NCI-H1436 (cell line): ENCODE data around the gene ZNF275.
"Not testable (repeated sequence)": the region's sequence is repeated elsewhere in the genome, so short reads cannot be mapped to it uniquely, and the experiment has no call there.

Experiments
- DNase-seq: peaks from one replicate; lab custom pipeline; 2025; lab: John Stamatoyannopoulos, UW

ZNF275 gene, protein sequence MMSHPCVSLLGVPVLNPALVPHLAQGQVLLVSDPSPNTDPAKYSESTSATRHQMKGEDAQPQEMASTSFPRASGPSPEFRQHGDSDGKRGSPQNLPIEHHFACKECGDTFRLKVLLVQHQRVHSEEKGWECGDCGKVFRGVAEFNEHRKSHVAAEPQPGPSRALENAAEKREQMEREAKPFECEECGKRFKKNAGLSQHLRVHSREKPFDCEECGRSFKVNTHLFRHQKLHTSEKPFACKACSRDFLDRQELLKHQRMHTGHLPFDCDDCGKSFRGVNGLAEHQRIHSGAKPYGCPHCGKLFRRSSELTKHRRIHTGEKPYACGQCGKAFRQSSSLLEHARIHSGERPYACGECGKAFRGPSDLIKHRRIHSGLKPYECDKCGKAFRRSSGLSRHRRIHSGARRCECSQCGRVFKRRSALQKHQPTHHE

DNA sequence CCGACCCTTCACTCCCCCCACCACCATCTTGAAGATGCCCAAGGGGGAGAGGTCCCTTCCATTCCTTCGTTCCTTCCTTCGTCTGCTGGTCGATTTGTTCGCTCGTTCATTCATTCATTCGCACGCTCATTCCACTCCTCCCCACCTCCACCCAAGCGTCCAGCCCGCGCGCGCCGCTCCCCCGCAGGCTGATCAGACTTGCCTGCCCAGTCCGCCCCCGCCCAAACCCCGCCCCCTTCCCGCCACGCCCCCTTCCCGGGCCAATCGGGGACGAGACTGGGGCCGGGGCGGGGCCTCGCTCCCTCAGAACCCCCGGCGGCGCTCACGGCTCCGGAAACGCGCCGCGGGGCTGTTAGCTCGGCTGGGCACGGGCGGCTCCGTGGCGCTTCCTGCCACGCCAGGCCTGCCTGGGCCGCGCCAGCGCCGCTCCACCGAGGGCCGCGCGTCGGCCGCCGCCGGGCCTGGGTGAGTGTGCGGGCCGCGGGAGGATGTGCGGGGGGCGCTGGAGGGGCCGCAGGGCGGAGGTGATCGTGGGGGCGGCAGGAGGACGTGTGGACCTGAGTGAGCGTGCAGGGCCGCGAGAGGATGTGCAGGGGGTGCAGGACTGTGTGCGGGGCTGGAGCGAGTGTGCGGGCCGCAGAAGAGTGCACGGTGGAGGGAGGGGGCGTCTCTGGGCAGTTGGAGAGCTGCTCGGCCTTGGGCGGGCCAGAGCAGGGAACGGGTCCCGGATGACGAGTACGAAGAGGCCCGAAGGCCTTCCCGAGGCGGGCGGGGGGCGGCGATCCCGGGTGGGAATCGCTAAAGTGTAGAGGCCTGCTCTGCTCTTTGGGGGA is at the start of gene ZNF275:
TSS of gene ZNF275 (plus strand) at position 333 of the 833 bp plus-strand sequence. CDS start 2,527 bp downstream, outside the sequence.
- peak; percentile 87 for DNase-seq

DNA sequence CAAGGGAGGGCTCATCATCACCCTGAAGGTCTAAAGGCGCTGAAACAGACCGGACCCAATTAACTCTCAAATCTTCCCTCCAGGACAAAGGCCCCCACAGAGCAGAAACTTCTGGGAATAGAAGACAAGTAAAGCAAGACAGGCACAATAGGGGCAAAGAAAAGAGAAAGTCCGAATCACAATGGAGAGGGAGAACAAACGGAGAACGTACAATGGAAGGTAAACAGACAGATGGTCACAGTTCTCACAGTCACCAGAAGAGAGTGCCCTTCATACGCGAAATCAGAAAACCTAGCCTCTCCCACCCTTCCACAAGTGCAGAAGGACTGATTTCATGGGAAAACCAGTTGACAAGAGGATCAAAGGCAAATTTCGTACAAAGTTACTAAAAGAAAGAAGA is 48.3 kb upstream of the ZNF275 start:
- not testable (repeated sequence) for DNase-seq

DNA sequence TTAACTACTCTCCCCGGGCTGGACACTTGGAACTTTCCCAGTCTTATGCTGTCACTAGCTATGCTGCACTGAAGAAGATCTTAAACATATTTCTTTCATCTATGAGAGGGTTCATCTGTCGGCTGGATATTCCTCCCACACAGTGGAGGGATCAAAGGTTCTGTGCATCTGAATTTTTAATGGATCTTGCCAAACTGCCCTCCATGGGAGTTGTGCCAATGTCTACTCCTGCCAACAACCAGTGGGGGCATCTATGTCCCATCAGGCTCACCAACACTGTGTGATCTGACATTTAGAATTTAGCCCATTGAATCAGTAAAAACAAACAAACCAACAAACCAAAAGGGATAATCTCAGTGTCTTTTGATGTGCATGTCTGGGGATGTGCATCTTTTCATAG is 45.1 kb upstream of the ZNF275 start:
- not testable (repeated sequence) for DNase-seq

DNA sequence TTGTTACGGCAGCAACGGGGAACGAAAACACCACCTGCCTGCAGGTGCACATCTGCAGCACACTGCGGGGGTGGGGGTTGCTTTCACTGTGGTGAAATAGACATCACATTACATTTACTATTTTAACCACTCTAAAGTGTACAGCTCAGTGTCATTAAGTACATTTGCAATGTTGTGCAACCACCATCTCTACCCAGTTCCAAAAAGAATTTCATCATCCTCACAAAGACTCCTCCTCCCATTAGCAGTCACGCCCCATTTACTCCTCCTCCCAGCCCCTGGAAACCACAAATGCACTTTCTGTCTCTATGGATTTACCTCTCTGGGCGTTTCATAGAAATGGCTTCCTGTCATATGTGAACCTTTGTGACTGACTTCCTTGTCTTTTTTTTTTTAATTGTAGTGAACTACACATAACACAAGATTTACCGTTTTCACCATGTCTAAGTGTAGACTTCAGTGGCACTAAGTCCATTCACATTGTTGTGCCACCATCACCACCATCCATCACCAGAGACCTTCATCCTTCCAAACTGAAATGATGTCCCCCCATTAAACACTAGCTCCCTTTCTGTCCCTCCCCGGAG is 40.4 kb upstream of the ZNF275 start:
- not testable (repeated sequence) for DNase-seq

DNA sequence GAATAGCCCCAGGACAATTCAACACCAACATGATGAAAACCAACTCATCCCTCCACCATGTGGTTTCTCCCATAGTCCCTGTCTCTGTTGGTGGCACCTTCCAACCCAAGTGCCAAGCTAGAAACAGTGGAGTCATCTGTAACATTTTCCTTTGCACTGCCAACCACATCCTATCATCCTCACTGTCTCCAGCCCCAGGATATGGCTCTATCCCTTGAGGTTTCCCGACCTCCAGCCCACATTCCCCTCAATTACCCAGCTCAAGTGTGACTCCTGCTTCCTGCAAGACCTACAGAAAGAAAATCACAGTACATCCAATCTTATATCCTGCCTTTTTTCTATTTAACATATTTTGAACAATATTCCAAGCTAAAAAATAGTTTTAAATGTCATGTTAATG is 36.6 kb upstream of the ZNF275 start:
- no peak for DNase-seq

DNA sequence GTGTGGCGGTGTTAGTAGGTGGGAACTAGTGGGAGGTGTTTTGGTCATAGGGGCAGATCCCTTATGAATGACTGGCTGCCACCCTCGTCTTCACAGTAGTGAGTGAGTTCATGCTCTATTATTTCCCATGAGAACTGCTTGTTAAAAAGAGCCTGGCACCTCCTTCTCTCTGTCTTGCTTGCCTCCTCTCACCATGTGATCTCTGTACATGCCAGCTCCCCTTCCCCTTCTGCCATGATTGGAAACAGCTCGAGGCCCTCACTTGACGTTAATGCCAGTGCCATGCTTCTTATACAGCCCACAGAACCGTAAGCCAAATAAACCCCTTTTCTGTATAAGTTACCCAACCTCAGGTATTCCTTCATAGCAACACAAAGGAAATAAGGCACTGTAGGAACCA is 34.1 kb upstream of the ZNF275 start:
- DNase-seq, result no peak

DNA sequence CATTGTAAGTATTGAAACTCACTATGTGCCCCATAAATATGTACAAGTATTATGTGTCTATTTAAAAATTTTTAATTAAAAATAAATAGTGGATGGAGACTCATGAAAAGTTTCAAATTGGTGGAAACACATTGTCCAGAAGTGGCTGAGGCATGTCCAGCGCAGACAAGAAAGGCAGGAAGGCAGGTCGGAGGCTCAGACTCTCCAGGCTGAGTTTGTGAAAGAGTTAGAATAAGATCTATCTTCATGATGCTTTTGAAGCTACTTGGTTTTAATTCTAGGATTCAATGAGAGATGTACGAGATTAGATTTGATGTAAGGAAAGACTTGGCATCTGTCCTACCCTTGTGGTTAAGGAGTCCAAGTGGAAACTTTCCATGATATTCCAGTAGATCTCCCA is 32.2 kb upstream of the ZNF275 start:
- DNase-seq, result no peak

DNA sequence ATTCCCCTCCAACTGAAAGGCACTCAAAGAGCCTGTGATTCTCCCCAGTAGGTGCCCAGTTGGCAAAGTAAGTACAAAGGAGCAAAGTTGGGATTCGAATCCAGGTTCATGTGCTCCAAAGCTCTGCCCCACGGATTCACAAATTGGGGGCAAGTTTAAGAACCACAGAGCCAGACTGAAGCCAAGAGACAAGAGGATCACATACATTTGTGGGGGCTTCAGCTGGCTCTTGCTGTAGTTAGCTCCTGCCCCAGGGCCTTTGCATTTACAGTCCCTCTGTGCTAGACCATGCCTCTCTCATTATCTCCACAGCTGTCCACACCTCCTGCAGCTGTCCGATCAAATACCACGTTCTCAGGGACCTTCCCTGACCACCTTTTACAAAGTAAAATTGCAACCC is 31.2 kb upstream of the ZNF275 start:
- no peak for DNase-seq

DNA sequence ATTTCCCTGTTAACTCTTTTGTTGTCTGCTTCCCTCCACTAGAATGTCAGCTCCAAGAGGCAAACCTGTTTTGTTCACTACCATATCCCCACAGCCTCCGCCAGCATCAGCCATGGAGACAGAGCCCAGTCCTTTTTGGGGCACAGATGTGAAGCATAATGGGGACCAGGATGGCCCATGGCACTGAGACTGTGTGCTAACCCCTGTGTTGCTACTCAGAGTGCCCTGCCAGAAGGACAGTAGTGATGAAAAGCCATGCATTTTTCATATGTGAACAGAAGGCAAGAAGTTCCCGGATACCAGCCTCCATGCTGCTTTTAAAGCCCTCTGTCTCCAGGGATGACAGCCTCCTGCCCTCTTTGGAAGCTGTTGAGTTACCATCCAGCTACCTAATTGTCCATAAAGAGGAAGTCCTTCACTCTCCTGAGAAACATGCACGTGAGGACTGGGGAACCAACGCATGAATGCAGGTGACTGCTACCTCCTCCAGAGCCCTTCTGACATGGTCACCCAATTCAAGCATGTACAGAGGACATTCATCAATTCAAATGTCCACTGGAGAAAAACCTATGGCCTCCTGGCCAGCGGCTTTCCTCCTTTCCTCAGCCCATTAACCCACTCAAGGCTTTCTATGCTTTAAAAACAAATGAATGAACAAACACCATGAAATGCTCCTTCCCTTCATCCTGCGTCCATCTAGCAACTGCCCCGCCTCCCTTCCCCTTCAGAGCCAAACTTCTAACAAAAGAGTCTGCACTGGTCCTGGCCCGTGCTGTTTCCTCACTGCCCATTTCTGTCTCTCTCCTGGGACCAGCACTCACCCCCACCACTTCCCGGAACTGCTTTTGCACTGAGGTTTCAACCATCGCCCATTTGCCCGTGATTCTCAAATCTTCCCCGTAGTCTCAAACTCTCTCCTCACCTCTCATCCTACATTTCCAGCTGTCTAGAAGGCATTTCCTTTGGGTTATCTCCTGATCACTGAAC is 30.4 kb upstream of the ZNF275 start:
- DNase-seq, result no peak

DNA sequence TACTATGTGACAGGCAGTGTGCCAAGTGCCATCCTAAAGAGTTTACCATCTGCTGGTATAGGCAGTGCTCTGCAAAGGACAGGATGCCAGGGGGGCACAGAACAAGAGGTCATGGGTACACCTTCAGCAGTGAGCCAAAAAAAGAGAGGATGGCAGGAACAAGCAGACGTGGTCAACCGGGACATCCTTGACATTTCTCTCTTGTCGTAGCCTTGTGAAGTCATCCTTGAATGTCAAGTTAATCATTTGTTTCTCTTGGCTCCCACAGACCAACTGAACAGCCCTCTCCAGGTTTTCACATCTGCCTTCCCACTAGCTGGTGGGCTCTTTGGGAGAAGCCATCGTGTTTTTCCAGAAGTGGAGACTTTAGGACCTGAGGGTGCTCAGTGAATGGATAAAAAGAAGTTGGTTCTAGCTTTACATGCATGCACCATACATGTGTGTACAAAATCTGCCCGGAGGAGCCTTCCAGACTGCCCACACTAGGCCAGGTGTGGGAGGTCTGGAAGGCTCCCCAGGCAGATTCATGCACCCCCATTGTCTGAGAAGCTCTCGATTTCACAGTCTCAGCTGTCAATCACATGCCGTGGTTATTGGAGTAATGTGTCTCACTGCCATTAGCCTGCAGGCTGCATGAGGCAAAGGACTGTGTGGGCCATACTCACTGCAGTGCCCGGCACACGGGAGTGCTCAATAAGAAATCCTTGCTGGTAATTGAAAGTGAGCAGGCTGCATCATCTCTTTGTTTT is 28.8 kb upstream of the ZNF275 start:
- DNase-seq, result no peak

DNA sequence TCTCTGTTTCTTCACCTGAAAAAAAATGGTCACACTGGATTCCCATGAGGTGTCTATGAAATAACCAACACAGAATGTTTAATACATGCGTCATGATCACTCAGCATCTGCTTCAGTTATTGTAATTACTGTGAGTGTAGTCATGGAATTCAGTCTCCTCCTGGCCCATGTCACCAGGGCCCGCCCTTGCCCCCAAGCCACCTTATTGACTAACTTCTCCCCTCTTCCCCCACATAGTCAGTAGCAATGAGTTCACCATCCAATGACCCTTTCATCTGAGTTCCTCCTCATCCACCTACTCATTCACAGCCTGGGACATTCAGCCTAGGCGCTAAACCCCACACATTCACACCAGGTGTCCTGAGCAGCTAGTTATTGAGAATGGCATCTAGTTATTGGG is 28.0 kb upstream of the ZNF275 start:
- no peak for DNase-seq

DNA sequence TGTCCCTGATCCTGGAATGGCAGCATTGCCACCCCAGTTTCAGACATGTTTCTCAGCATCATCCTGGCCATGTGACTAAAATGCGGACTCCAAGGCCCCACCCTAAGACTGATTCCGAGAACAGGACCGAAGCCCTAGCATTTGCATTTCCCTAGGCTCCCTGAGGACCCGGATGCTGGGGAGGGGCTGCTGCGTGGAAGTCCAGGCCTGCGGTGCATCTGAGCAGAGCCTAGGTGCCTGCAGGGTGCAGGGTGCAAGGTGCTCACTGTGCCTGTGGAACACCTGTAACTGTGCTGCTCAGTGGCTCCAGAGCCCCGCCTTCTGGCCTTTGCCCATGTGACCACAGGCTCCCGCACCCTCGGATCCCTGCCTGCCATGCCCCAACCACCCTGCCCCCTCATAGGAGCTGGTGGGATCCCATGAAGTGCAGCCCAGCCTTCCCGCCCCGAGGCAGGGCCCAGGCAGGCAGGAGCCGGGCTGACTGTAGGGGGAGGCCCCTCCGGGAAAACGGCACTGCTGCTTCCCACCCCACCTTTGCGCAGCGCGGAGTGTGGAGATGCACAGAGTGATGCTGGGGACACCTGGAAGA is 27.3 kb upstream of the ZNF275 start:
- DNase-seq, result no peak

DNA sequence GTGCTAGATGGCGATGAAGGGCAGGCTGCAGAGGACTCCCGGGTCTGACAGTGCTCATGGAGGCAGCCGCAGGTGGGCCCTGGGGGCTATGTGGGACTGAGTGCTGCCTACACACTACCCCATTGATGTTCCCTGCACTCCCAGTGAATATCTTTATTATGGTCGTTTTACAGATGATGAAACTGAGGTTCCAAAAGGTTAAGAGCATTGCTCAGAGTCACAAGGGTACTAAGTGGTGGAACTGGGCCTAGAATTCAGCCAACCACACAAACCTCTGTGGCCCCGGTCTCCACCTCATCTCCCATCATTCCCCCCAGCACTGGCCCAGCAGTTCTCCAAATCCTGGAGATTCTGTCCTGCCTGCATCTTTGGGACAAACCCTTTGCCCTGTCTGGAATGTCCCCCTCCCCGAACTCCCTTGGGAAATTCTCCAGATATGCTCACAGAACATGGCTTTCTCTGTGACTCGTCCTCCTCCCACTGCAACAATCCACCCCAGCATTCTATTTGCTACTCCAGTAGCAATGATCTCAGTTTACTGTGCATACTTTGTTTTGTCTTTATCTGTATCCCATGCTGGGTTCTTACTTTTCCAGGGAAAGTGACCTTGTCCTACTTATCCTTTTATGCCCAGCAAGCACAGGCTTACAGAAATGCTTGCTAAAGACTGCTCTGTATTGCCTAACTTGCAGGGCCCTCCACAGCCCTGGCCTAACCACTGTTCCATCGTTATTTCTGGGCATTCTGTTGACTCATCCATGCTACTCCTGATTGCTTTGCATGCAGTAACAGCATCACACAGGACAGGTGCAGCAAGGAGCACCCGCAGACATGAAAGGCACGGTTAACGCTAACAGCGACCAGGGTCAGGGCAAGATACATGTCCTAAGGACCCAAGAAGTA is 26.4 kb upstream of the ZNF275 start:
- no peak for DNase-seq

DNA sequence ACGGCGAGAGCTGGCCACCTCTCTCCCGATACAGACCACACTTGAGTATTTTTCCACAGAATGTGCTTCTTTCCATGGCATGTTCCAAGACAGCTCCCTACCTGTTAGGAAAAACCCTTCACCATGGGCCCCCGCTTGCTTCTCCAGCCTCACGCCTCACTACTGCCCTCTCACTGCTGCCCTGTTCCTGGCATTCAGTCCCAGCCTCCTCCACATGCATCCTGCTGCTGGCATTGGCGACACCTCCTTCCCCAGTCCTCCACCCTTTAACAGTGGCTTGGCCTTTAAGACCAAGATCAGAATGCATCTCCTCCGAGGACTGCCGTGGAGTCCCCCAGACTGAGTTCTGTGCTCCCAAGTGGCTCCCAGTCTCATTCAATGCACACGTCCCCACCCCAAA is 23.1 kb upstream of the ZNF275 start:
- no peak for DNase-seq

DNA sequence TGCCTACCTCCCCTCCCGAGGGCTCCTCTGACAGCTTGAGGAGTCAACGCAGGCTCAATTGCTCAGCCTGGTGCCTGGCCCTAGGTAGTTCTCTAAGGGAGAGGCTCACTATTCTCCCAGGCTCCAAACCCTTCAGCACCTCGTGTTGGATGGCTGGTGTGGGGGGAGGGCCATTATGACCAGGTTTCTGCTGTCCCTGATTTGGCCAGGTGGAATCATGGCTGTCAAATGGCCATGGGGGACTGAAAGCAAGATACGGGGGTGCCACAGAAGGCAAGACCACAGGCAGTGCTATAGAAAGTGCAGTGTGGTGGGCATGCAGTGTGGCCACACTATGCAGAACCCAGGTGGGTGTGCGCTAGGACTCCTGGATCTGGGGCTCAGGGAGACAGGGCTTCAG is 21.9 kb upstream of the ZNF275 start:
- DNase-seq, result no peak

DNA sequence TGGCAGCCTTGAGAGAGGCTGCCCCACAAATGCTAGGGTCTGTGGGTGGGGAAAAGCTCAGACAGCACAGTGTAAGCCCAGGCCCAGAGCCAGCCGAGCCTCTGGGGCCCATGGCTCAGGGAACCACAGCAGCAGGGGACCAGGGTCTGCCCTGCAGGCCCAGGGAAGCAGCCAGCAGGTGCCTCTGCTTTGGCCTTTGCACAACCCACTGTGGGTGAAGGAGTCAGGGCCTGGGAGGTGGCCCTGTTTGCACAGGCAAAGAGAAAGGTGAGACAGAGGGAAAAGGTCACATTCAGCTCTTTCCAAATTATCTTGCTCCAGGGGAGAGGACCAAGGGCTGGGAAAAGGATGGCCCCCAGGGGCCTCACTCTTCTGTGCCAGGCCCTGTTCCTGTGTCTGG is 21.1 kb upstream of the ZNF275 start:
- DNase-seq, result no peak

DNA sequence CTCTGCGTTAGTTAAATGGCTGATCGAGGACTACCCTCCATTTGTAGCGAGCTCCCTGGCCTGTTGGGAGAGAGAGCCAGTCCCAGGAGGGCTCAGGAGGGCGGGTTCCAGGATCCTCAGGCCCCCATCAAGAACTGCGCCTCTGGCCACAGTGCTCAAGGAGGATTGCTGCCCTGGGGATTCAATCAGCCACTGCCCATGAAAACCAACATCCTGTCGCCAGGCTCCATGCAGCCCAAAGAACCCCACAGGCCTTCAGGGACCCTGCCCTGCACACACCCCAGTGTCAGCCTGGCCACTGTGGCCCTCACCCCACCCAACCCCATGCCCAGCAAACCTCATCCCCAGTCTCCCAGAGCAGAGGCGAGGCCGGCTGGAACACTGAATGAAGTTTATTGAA is 16.6 kb upstream of the ZNF275 start:
- no peak for DNase-seq

DNA sequence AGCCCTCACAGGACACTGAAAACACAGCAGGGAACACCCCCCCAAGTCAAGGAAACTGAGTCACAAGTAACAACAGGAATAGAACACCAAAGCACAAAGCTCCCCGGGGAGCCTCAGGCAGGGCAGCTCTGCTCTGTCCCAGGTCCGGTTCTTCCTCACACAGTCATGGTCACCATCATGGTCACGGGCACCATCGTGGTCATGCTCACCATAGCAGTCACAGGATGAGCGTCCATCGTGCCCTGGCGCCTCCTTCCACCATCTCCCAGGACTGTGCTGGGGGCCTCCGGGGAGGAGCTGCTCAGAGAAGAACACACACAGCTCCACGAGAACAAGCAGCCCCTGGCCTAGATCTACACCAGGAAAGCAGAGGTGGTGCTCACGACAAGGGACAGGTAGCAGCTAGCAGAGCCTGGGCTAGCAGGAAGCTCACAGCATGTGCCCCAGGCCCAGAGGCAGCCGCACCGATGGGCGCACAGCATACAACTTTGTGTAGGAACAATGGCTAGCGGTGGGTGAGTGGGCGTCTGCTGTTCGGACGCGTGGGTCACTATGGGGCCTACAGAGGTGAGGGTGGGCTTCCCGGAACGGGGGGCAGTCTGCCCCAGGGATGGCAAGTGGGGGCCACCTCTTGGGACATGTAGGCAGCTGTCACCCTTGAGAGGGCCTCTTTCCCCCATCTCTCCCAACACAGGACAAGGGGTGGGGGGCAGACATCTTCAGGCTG is 15.8 kb upstream of the ZNF275 start:
- no peak for DNase-seq

DNA sequence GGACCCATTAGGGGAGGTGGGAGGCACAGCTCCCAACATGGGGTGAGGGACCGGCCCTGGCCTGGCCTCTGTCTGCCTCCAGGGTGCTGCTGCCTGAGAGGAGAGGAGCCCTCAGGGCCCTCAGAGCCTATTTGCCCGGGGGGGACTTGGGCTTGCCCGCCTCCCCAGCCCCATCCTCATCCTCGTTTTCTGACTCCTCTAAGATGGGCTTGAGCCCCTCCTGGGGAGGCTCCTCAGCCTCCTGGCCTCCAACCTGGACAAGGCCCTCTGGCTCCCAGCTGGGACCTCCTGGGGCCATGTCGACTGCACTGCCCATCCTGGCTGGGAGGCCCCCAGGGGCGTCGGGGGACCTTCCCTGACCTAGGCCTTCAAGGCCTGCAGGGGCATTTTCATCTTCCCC is 15.1 kb upstream of the ZNF275 start:
- DNase-seq, result no peak
